GM19372 (cell line): ENCODE results near the gene AIFM3.
A peak's percentile ranks its signal among the peaks of the same experiment; 100 is the strongest.
"Not testable (repeated sequence)": the region's sequence is repeated elsewhere in the genome, so short reads cannot be mapped to it uniquely, and the experiment has no call there.

Experiments
- ATAC-seq: cut with Tn5 transposase; IDR thresholded peaks from one replicate; pipeline ENCODE4 v1.9.1; 2021; ENCODE audit warnings: mild to moderate bottlenecking, low read depth, moderate library complexity; ENCODE audit not compliant: unreplicated experiment

Gene AIFM3

DNA sequence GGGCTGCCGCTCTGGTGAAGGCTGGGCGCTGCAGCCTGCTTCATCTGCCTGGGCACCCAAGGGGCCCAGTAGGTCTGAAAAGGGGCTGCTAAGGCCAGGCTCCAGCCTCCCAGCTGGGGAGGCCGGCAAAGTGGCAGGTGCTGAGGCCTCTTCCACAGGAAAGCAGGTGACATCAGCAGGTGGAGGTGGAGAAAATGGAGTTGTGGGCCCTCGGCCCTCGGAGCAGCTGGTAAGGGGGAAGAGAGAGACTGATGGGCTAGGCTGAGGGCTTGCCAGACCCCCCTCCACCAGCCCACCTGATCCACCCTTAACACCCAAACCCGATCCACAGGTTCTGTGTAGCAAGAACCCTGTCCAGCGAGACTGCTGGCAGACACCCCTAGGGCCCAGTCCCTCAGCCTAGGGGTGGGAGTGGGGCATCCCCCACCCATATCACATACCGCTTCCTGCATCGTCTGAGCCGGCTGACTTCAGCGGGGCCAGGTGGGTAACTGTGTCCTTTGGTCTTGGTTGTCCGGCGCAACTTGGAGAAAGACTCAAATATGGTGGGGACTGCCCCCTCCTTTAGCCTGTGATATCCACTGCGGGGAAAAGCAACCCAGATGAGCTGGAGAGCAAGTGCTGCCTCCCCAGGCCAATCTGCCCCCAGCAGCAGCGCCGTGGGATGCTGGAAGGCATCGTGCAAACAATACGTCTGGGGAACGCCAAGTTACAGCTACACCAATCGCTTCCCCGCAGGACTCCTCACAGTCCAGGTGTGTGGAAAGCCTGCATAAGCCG lies 33.3 kb downstream of the AIFM3 start:
- no peak for ATAC-seq

DNA sequence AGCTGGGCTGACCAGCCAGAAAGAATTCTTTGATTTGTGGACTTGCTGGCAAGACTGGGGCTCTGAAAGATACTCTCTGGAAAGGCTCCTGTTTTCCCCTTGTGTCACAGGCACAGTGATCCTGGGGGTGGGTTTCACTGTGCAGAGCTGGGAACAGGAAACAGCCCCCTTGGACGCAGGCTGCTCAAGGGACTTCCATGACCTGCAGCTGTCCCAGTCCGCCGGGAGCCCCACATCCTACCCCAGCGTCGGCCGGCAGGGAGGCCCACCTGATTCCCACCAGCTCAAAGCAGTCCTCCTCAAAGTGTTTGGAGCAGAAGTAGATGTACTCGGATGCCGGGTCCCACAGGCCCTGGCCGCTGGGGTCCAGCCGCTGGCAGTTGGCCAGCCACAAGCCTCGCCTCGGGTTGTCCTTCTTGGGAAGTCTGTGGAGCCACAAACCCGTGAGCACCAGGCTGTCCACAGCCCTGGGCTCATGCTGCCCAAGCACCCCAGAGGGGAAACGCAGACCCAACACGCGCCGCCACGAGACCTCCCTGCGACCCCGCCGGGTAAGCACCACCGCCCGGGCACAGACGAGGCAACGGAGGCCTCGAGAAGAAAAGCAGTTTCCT lies 34.0 kb downstream of the AIFM3 start:
- ATAC-seq = no peak

DNA sequence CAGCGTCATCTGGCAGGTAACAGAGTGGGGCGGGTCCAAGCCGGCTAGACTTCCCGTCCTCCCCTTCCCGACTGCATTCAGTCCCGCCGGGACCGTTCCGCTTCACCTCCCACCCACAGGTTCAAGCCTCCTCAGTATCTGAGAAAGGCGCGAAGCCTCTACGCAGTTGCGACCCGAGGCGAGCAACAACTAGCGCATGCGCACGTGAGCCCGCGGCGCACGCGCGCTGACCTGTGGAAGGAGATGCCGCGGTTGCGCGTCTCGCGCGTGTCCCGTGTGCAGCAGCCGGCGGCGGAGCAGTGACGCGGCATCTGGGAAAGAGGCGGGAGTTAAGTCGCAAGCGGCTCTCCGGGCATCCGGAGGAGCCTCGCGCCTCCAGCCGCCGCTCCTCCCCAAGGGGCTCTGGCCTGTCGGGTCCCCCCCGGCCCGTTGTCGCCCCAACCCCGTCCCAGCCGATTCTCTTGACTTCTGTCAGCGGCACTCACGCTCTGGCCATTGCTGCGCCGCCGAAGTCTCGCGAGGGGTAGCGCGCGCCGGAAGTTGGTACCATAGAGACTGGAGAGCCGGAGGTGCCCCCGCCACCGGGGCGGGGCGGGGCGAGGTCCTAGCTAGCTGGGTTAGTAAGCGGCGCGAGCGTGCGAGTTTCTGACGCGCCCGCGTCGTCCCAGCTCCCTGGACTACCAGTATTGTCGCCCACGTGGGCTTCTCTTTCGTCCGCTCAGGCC lies 34.7 kb downstream of the AIFM3 start, which contains the start of gene THAP7:
Gene THAP7, minus strand, starts transcription at position 518 of the 725 bp plus-strand sequence. Its CDS starts 207 bp downstream, at position 311.
- ATAC-seq = peak; percentile 85

DNA sequence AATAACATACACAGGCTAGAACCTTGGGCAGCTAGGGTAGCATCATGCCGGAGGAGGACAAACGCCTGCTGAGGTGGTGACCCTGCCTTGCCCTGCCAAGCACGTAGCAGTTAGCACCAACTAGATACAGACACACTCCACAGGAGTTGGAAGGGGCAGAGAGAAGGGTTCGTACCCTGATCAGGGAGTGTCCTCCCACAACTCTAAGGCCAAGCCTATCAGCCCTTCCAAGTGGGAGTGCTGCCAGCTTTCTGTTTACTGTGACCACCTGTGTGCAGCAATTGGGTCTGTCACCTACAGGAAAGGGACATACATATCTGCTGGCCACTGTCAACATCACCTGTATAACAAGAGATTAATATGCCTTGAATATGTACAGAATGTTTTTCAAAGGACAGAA lies 36.7 kb downstream of the AIFM3 start:
- no peak for ATAC-seq

DNA sequence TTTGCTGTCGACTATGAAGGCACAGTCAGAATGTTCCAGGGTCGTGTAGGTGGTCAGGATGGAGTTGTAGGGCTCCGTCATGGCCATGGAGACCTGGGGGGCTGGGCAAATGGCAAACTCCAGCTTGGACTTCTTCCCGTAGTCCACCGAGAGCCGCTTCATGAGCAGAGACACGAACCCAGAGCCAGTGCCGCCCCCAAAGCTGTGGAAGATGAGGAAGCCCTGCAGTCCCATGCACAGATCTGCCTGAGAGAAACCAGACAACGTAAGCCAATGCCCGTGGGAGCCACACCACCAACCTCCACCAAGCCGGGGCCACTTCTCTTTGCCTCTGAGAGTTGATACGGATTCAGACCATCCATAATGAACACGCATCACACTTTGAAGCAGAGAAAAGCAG lies 42.2 kb downstream of the AIFM3 start:
- ATAC-seq = not testable (repeated sequence)

DNA sequence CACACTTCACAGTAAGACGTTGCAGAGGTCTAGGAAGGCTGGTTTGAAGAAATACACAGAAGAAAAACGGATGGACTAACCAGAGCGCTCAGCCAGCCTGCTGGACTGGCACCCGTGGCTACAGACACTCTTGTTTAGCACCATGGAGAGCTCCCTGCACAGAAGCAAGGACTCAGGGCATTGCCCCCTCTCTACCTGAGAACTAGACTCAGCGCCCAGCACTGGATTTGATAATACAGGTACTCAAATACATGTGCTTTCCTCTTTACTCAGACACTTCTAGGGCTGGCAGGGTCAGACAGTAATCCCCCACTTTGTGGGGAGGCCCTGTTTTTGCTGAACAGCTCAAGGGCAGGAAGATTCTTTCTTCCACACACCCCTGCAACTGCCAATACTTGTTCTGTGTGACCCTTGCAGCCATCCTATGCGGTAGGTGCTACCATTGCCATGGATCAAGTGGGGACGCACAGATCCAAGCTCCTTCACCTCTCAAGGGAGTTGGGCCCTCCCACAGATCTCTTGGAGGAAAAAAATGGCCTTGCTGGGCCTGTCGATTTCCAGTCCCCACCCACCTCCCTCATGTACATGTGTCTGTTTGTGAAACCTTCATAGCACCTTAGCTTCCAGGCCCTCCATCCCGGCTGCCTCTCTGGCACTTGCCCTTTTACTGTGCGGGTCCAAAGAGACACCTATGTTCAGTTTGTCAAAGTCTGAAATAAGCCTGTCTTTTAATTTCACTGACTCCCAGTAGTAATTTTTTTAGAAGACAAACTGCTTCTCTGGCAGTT lies 42.8 kb downstream of the AIFM3 start:
- no peak for ATAC-seq

DNA sequence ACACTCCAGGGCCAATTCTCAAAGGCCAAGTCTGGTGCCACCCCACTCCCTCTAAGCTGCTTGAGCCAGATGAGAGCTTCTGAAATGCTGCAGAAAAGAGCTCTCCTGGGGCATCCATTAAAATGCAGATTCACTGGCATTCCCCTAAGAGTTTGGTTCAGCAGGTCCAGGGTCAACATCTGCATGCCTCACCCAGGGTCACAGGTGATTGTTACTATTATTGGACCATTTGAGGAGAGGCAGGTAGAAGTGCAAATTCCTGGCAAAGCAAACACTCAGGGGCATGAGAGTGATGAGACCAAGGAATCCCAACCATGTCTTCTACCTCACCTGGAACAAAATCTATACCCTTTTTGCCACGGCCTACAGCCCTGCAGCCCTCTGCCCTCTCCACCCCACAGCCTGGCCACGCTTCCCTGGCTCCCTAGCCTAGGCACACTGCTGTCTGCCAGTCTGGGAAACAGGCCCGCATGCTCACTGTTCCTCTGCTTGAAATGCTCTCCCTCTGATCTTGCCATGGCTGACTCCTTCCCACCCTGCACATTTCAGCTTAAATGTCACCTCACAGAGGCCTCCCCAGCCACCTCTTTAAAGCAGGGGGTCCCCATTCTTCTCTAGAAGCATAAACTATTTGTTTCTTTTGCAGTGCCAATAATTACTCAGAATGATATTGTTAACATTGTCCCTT lies 43.5 kb downstream of the AIFM3 start:
- ATAC-seq = no peak

DNA sequence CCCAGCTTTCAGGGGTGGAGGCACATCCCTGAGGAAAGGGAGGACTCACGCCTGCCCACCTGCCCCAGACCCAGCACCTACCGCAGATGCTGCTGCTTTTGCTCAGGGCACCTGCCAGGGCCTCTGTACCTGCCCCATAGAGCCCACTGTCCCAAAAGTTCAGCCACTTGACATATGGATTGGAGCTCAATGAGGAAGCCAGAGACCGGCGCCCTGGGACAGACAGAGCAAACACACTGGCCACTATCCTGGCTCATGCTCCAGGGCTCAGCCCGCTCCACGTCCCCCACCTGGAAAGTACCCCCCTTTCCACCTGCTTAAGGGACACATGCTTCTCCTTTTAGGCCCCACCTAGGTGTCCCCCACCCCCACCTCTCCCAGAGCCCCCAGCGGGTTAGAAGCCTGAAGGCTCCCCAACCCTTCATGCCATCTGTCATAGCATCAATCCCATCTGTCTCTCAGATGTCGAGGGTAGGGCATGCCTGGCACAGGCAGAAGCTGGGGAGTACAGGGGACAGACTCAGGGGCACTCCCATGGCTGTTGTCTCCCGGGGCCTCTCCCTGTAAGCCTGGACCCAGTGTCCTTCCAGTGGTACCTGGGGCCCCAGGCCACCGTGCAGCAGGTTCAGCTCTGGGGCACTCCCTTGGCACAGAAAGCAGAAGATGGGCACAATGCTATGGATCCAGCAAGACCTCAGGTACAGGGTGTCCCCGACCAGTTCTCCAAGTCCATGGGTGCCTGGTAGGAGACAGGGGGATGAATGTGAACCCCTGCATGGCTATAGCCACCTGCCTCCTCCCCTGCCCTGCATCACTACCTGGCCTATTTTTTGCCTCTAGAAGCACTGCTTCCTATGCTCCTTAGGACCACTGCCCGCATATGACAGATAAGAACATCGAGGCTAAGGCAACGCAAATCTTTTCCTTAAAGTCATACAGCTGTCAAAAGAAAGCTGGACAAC lies 45.7 kb downstream of the AIFM3 start:
- ATAC-seq = no peak

DNA sequence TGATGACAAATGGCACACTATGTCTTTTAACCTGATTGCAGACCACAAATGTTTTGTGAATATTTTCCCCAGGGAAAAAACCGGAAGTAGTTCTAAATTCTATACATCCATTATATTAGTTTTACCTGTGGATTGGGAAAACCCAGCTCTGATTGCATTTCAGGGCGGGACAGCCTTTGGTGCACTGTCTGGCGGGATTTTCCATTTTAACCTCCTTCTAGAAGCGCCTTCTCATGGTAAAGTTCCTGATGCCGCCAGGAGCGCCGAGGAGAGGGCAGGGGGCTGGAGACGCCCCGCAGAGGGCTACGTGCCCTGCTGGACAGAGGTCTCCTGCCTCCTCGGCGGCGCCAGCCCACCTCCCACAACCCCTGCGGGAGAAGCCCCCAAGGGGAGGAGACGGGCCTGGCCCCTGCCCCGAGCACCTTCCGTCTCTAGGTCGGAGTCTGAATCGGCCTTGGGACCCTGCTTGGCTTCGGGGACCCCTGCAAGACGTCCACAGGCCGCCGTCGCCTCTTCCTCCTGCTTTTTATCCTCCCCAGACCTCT lies 46.7 kb downstream of the AIFM3 start:
- ATAC-seq = no peak

DNA sequence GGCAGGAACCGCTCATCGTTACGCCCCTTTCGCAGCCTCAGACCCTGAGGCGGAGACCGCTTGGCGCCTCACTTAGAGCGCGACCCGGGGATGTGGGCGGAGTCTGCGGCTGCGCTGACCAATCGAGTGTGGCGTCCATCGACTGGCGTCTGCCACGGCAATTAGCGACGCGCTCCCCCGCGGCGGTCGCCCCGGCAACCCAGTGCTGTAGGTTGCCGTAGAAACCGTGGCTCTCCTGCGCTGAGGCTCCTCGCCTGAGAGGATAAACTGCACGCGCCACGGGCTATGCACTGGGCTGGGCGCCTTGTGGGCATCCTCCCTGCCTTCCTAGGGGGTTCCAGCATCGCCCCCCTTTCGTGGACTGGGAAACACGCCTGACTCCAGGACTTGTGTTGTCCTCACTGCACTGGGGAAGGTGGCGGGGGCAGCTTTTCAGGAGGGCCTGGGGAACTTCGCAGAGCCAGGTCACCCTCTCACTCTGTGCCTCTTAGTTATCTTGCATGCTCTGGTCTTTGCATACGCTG lies 47.2 kb downstream of the AIFM3 start:
- peak; percentile 93 for ATAC-seq

DNA sequence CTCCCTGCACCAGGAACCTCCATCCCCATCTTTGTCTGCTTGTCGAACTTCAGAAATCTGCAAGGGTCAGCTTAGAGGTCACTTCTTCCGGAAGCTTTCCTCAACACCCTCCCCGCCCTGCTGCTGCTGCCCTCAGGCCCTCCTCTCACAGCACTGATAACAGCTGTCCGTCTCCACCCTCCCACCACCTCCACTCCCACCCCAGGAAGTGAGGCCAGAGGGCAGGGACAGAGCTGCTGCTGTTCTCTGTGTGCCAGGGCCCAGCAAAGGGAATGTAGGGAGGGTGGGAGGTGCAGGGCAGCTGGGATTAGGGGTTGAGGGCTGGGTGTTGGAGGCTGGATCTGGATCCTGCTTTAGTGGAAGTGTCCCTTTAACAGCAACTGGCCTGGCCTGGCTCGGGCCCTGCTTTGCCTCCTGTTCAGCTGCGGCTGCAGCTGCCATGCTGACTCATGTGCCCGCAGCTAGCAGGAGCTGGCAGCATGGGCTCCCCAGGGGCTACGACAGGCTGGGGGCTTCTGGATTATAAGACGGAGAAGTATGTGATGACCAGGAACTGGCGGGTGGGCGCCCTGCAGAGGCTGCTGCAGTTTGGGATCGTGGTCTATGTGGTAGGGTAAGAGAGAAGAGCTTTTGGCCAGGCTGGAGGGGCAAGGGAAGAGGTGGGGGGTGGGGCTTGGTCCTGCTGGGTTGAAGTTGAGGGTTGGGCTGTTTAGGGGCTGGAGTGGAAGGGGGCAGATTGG lies 47.8 kb downstream of the AIFM3 start, which contains the start of gene P2RX6:
Gene P2RX6, plus strand, starts transcription at position 440 of the 740 bp plus-strand sequence. Its CDS starts 10 bp downstream, at position 450.
- no peak for ATAC-seq

DNA sequence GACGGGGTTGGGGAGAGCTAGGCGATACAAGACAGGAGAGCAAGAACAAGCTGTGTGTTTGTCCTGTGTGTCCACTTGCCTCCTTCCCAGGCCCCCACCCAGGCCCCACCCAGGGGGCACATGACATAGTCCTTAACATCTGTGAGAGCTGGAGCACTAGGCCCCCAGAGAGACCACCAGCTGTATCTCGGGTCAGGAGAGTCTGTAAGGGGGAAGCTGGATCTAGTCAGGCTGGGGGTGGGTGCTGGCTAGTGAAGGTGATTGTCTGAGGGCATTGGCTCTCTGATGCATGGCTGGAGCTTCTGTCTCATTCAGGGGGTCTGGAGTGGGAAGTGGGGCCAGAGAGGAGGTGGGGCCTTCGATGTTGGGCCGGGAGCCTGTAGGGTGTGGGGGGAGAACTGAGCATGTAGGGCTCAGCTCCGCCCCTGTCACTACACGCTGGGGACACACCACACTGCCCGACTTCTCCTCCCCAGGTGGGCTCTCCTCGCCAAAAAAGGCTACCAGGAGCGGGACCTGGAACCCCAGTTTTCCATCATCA lies 48.5 kb downstream of the AIFM3 start:
- no peak for ATAC-seq

DNA sequence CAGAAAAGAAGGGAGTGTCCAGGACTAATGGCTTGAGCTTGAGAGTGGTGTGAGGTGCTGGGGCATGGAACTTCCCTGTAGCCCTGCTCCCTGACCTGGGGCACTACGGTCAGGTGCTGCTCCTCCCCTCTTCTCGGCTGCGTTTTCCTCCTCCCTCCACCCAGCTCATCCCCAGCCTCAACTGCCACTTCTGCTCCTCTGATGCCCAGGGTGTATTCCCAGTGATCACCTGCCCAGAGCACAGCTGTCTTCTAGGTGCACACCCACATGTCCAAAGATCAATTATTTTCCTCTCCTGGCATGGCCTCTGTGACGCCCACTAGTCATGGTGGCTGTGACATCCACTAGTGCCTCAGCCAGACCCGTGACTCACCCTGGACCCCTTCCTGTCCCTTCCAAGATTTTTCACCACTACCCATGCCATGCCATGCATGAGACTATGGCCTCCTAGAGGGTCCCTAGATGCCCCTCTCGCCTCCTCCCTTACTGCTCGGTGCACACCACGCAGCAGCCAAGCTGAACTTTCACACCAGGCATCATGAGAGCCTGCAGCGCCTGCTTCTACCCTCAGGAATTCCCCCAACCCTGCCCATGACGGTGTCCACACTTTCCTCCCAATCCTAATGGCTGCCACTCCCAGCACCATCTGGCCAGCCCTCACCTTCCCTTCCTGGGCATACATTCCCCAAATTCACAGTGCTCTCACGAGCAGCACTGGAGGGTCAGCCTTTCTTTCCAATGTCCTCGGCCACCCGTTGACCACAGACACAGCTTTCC lies 49.8 kb downstream of the AIFM3 start:
- ATAC-seq = no peak

DNA sequence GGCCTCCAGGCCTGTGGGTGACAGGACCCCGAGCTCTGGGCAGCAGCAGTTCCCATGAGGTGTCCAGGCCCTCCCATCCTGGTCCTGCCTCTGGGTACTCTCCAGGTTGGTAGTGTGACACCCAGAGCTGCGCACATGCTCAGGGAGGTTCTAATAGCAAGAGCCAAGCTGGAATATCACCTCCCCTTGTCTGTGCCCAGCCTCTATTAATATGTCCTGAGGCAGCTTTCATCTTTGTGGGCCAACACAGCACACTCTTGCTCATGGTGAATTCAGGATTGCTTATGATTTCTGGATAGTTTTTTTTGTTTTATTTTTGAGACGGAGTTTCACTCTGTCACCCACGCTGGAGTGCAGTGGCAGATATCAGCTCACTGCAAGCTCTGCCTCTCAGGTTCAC lies 51.3 kb downstream of the AIFM3 start:
- no peak for ATAC-seq

DNA sequence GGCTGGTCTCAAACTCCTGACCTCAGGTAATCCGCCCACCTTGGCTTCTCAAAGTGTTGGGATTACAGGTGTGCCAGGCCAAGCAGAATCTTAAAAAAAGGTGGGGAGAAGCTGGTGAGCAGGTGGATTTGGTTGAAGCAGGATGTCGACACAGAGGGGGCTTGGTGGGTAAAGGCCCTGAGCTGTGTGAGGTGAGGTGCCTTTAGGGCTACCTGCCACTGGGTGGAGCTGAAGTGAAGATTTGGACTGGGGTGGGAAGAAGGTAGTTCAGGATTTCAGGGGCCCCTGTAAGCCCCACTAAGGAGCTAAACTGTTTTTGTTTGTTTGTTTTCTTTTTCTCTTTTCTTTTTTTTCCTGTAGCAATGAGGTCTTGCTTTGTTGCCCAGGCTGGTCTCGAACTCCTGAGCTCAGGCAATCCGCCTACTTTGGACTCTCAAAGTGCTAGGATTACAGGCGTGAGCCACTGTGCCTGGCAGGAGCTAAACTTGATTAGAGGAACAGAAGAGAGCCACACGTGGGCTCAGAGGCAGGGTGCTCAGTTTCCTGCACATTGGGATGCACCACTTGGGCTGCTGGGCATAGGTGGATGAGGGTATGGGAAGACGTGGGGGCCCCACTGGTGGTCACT lies 53.9 kb downstream of the AIFM3 start:
- ATAC-seq = no peak

DNA sequence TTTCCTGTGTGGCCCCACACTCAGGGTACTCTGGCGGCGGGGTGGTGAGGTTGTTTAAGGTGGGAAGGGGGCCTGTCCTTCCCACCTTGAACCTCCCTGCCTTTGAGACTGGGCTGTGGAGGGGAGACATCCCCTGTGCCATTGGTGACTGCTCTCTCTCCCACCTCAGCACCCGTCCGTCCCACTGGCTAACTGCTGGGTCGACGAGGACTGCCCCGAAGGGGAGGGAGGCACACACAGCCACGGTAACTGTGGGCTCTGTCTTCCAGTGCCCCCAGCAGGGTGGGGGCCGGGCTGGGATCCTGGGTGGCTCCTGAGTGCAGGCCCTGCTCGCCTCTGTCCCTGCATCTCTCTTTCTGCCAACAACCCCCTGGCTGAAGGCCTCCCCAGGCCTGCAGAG lies 55.5 kb downstream of the AIFM3 start:
- ATAC-seq = no peak
